IPS DF 4.7 (cell line): ENCODE measurements around the gene RIPOR3.
"Not testable (repeated sequence)": the region's sequence is repeated elsewhere in the genome, so short reads cannot be mapped to it uniquely, and the experiment has no call there.

Experiments used
- DNase-seq: peaks from one replicate; pipeline ENCODE4 v3.0.0-alpha.2; 2013; ENCODE audit warnings: low spot score; ENCODE audit errors: extremely low read depth

The RIPOR3 gene

GRCh38 chr20:50609438-50609989 lies 81.8 kb downstream of the RIPOR3 start:
- DNase-seq: no peak

GRCh38 chr20:50608750-50609104 lies 82.6 kb downstream of the RIPOR3 start:
- DNase-seq: no peak

GRCh38 chr20:50607850-50608749 lies 83.2 kb downstream of the RIPOR3 start:
- no peak for DNase-seq

- no peak for DNase-seq
Measured at GRCh38 chr20:50607436-50607835, 83.9 kb downstream of the RIPOR3 start.

GRCh38 chr20:50605136-50605535 lies 86.2 kb downstream of the RIPOR3 start:
- DNase-seq: no peak

GRCh38 chr20:50604451-50604850 lies 86.9 kb downstream of the RIPOR3 start:
- DNase-seq: no peak

GRCh38 chr20:50602432-50603088 lies 88.8 kb downstream of the RIPOR3 start:
- no peak for DNase-seq

- DNase-seq: no peak
Measured at GRCh38 chr20:50601511-50602431, 89.6 kb downstream of the RIPOR3 start.

- DNase-seq: no peak
Measured at GRCh38 chr20:50600281-50600895, 91.0 kb downstream of the RIPOR3 start.

GRCh38 chr20:50598768-50599167 lies 92.6 kb downstream of the RIPOR3 start:
- DNase-seq: not testable (repeated sequence)

GRCh38 chr20:50598074-50598473 lies 93.3 kb downstream of the RIPOR3 start:
- DNase-seq: no peak

- DNase-seq: no peak
Measured at GRCh38 chr20:50597406-50597969, 93.9 kb downstream of the RIPOR3 start.

GRCh38 chr20:50596694-50597021 lies 94.7 kb downstream of the RIPOR3 start:
- no peak for DNase-seq

- DNase-seq: no peak
Measured at GRCh38 chr20:50595988-50596693, 95.2 kb downstream of the RIPOR3 start.

- no peak for DNase-seq
Measured at GRCh38 chr20:50595433-50595895, 95.9 kb downstream of the RIPOR3 start.

GRCh38 chr20:50594591-50595432 lies 96.5 kb downstream of the RIPOR3 start:
- DNase-seq: no peak

- DNase-seq: no peak
Measured at GRCh38 chr20:50594231-50594590, 97.1 kb downstream of the RIPOR3 start.

- DNase-seq: no peak
Measured at GRCh38 chr20:50593005-50593335, 98.4 kb downstream of the RIPOR3 start.

- no peak for DNase-seq
Measured at GRCh38 chr20:50592282-50593004, 98.9 kb downstream of the RIPOR3 start.
